Pancreas (tissue), 10 donors: ENCODE data around the gene MAP3K20. TPM values are rescaled to one million over a fixed set of nuclear protein-coding genes. Genes with fewer than 3 reads are reported as not detected.
"Not testable (repeated sequence)": the region's sequence is repeated elsewhere in the genome, so short reads cannot be mapped to it uniquely, and the experiment has no call there.

Experiments used
- ATAC-seq, 4 donors: fragments of 200-7000 bp; cut with Tn5 transposase; one replicate each; pipeline versions ENCODE4 v1.8.0 to v1.9.1; 2020; ENCODE audit warnings: mild to moderate bottlenecking in 4 of 4, moderate library complexity in 4 of 4
- DNase-seq, 6 donors: peaks; one replicate each; pipeline ENCODE4 v3.0.0-alpha.2; 2020
- FAIRE-seq: peaks from 2 replicates; lab custom pipeline; 2012; peaks lifted over from hg19 to GRCh38; lab: Jason Lieb, UNC
- H3K27ac ChIP-seq, 4 donors: fragments of 200-600 bp; sonication (generic); 1 replicate in 3 of 4; 2 replicates in 1 of 4; pipeline versions ENCODE4 v1.5.0 to v1.8.0; 2020
- H3K27me3 ChIP-seq, 4 donors: fragments of 200-600 bp; one replicate each; pipeline ENCODE4 v1.8.0; 2021
- H3K36me3 ChIP-seq, 3 donors: fragments of 200-600 bp; sonication (generic) in 1 of 3; one replicate each; pipeline versions ENCODE4 v1.5.0 to v1.8.0; 2020 to 2021
- H3K4me1 ChIP-seq, 3 donors: fragments of 200-600 bp; one replicate each; pipeline ENCODE4 v1.8.0; 2021
- H3K4me3 ChIP-seq, 4 donors: fragments of 200-600 bp; sonication (generic) in 2 of 4; one replicate each; pipeline versions ENCODE4 v1.5.0 to v1.8.0; 2020 to 2021
- H3K9me3 ChIP-seq, 4 donors: fragments of 200-600 bp; one replicate each; pipeline ENCODE4 v1.8.0; 2021
- WGBS, 2 donors: extraction: QIAGEN DNeasy Blood & Tissue Kit; methylation state at CpG; one replicate each; pipeline ENCODE4 v1.1.7; 2013; 5-methylcytosine and 5-hydroxymethylcytosine counted together
- intact Hi-C, 3 donors: fragments of 100-400 bp; cut with DNase I; formaldehyde crosslinking; loops; one replicate each; pipeline versions ENCODE4 v1.11.1 to v1.14.2; 2022
- polyA plus RNA-seq, 2 donors: library from polyadenylated mRNA; stranded (reverse); fragments of 200-250 nt; gene quantifications; one replicate each; pipeline ENCODE4 v1.2.3, GENCODE V29; 2013
- total RNA-seq, 6 donors: library from RNA; stranded (reverse); fragmentation: NEBNext Ultra II Directional in 4 of 6; extraction: Animal tissue kit (Norgen Biotek cat#: 25700) in 4 of 6; gene quantifications; one replicate each; pipeline versions ENCODE4 v1.2.1 to v1.2.4, GENCODE V29; 2021 to 2023
- TF ChIP-seq, protein P1 (sequence below), 4 donors: fragments of 200-600 bp; sonication (generic) in 3 of 4; IDR thresholded peaks; one replicate each; pipeline versions ENCODE4 v1.5.0 to v1.8.0; 2021; ENCODE audit warnings: antibody characterized with exemption in 4 of 4
- donor health status: healthy with polysubstance abuse.
- donor health status: DM: no; HTN: no; CAD: no; lungs with moderate emphysema.
- donor health status: DM: no; HTN: no; CAD: no.
- donor health status: control.
- donor health status: control.
- donor health status: Bipolar disorder and iron deficiency.
- donor health status: DM: yes; HTN: yes; CAD: no.
- donor health status: DM: no; HTN: no; CAD: no.
- donor health status: DM: no; HTN: no; CAD: no.
- donor health status: DM: yes; HTN: yes; CAD: no.

MAP3K20 gene
- total and polyA plus RNA-seq, 8 donors: 4.1 to 23.7 (median 8.2) TPM

DNA sequence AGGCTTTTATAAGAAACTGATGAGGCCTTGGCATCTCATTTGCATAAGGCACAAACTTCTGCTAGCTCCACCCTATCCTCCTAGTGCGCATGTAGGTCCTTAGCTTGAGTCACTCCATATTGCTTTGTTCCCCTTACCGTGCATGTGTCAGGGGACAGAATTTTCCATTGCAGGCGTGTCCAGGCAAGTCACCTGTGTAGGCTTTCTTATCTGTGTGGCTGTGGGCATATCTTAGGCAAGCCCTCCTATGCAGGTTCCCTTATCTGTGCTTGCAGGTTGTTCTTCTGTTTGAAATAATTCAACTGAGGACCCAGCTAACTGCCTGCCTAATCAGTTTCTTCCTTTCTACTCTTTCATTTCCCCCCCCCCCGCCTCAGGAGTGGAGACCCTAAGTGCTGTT is 215.8 kb downstream of the MAP3K20 start:
- intact Hi-C loops: no loop called here
- peaks cover 0 to 5% (median 0%) of the 10 kb centered on the region in 3 donors for H3K4me1 ChIP-seq
- FAIRE-seq (no peak), ATAC-seq (no peak), DNase-seq (no peak)
- H3K36me3 ChIP-seq: no peaks in the 10 kb centered on the region
- H3K27ac ChIP-seq: no peak overlapping the region
- TF ChIP-seq, protein P1, sequence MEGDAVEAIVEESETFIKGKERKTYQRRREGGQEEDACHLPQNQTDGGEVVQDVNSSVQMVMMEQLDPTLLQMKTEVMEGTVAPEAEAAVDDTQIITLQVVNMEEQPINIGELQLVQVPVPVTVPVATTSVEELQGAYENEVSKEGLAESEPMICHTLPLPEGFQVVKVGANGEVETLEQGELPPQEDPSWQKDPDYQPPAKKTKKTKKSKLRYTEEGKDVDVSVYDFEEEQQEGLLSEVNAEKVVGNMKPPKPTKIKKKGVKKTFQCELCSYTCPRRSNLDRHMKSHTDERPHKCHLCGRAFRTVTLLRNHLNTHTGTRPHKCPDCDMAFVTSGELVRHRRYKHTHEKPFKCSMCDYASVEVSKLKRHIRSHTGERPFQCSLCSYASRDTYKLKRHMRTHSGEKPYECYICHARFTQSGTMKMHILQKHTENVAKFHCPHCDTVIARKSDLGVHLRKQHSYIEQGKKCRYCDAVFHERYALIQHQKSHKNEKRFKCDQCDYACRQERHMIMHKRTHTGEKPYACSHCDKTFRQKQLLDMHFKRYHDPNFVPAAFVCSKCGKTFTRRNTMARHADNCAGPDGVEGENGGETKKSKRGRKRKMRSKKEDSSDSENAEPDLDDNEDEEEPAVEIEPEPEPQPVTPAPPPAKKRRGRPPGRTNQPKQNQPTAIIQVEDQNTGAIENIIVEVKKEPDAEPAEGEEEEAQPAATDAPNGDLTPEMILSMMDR (IDR thresholded peaks at IDR 0.05): no peak
- no peak overlapping the region for H3K4me3 ChIP-seq
- H3K9me3 ChIP-seq: no peaks in the 10 kb centered on the region
- H3K27me3 ChIP-seq: no peaks in the 10 kb centered on the region
- WGBS, 2 donors: 91 to 96% methylated on average over 3 of the region's 4 CpGs

DNA sequence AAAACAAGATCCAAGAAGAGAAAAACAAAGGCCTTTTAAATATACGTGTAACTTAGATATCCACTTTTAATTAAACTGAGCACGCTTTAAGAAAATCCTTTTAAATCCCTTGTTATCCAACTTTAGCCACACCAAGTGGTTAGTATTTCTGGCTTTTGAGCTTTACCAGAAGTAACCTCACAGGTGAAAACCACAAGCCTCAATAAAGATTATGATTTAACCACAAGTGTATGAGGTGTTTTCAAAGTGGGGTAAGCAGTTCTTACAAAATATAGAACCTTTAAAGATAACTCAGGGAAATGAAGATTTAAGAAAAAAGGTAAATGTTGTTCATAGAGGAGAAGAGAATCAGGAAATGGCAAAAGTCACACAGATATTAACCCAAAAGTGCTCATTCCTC is 220.6 kb downstream of the MAP3K20 start:
- no peak overlapping the region for H3K27ac ChIP-seq
- ATAC-seq (no peak), DNase-seq (no peak), FAIRE-seq (no peak)
- WGBS, 2 donors: 90 to 96% methylated on average over 2 of the region's 2 CpGs
- H3K4me1 ChIP-seq: no peaks in the 10 kb centered on the region
- intact Hi-C loops: no loop called here
- no peaks in the 10 kb centered on the region for H3K27me3 ChIP-seq
- H3K4me3 ChIP-seq: no peak overlapping the region
- H3K36me3 ChIP-seq: no peaks in the 10 kb centered on the region
- TF ChIP-seq, protein P1 (IDR thresholded peaks at IDR 0.05): no peak
- no peaks in the 10 kb centered on the region for H3K9me3 ChIP-seq

DNA sequence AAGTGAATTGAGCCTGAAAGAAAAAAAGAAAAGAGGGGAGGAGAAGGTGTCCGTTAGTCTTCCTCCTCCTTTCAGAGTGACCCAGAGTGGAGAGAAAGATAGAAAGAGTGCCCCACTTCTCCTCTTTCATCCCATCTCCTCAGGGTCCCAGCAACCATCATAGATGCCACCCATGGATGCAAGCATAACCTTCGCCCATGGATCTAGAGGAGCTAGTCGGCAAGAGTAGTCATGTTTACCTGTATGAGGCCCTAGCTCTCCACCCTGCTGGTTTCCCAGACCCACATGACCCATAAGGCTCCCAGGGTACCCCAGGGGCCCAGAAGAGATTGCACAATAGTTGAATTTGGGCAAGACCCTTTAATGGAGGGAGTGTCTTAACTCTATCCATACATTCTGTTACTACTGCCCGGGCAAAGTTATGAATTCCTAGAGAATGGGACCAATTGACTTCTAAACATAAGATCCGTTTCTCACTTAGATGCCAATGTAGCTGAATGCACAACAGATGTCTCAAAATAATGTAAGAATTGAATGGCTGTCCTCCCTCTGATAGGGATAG is 223.0 kb downstream of the MAP3K20 start:
- intact Hi-C loops: no loop called here
- DNase-seq: no peak
- no peak for ATAC-seq
- Histone ChIP-seq H3K4me3 (no peak overlapping the region), H3K27ac (no peak overlapping the region), H3K27me3 (no peaks in the 10 kb centered on the region), H3K36me3 (no peaks in the 10 kb centered on the region), H3K9me3 (no peaks in the 10 kb centered on the region), H3K4me1 (no peaks in the 10 kb centered on the region)
- WGBS, 2 donors: 80 to 89% methylated on average over 5 of the region's 5 CpGs
- no peak for FAIRE-seq
- TF ChIP-seq, protein P1 (IDR thresholded peaks at IDR 0.05): no peak

DNA sequence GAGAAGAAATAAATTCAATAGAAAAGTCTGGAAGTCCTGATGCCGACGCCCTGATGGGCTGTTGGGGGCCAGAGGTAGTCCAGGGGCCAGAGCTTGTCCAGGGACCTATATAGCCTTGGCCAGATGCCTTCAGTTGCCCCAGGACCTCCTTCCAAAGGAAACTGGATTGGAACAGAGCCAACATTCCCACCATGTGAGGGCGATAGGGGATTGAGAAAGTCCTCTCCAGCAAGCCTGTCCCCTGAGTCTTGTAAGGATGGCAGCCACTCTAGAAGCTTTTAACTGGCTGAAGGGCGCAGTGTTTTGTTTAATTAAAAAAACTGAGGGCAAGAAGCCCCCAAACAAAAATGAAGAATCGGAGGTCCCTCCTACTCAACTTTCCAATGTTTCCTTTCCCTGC is 224.1 kb downstream of the MAP3K20 start:
- H3K4me3 ChIP-seq: no peak overlapping the region
- no peak for FAIRE-seq
- no peak overlapping the region for H3K27ac ChIP-seq
- TF ChIP-seq, protein P1 (IDR thresholded peaks at IDR 0.05): no peak
- H3K27me3 ChIP-seq: no peaks in the 10 kb centered on the region
- no peak for DNase-seq
- no peaks in the 10 kb centered on the region for H3K9me3 ChIP-seq
- ATAC-seq: no peak
- no peaks in the 10 kb centered on the region for H3K4me1 ChIP-seq
- intact Hi-C loops: no loop called here
- 81 to 83% methylated on average over 5 of the region's 5 CpGs for WGBS, 2 donors
- no peaks in the 10 kb centered on the region for H3K36me3 ChIP-seq

DNA sequence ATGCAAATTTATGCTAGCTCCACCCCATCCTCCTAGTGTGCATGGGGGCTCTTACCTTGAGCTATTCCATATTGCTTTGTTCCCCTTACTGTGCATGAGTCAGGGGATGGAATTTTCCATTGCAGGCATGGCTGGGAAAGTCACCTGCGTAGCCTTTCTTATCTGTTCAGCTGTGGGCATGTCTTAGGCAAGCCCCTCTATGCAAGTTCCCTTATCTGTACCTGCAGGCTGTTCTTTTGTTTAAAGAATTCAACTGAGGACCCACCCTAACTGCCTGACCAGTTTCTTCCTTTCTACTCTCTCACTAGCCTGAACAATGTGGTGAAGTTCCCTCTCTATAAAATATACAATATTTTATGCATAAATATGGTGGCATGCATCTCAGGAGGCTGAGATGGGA is 224.8 kb downstream of the MAP3K20 start:
- intact Hi-C loops: no loop called here
- H3K9me3 ChIP-seq: no peaks in the 10 kb centered on the region
- no peak for FAIRE-seq

DNA sequence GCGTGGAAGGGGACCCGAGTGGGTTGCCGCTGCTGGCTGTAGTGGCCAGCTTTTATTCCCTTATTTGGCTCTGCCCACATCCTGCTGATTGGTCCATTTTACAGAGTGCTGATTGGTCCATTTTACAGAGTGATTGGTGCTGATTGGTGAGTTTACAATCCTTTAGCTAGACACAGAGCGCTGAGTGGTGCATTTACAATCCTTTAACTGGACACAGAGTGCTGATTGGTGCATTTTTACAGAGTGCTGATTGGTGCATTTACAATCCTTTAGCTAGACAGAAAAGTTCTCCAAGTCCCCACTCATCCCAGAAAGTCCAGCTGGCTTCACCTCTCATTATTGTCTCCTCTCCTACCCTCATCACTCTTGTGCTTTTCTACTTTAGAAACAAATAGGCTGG is 225.9 kb downstream of the MAP3K20 start:
- H3K27ac ChIP-seq, H3K27me3 ChIP-seq, DNase-seq, H3K4me1 ChIP-seq, H3K36me3 ChIP-seq, H3K9me3 ChIP-seq, intact Hi-C loops, H3K4me3 ChIP-seq, ATAC-seq, FAIRE-seq: not testable (repeated sequence)
- 92 to 96% methylated on average over 4 of the region's 4 CpGs for WGBS, 2 donors

More for the DNA sequence above, 224.8 kb downstream of the MAP3K20 start:
- Histone ChIP-seq H3K4me3 (no peak overlapping the region), H3K27me3 (no peaks in the 10 kb centered on the region), H3K36me3 (no peaks in the 10 kb centered on the region), H3K27ac (no peak overlapping the region), H3K4me1 (no peaks in the 10 kb centered on the region)
- 62 to 70% methylated on average over 1 of the region's 1 CpG for WGBS, 2 donors
- ATAC-seq (no peak), DNase-seq (no peak)
- TF ChIP-seq, protein P1 (IDR thresholded peaks at IDR 0.05): no peak
